OCI-LY7 (cell line): Measurements from ENCODE around the gene NCAPH2.

Experiments
- EZH2phosphoT487 ChIP-seq: fragments of 200-600 bp; sonication (generic); IDR thresholded peaks from 2 replicates; pipeline ENCODE4 v1.6.1; 2018; ENCODE audit warnings: low read depth, borderline replicate concordance, mild to moderate bottlenecking, mixed run types, antibody characterized with exemption, low read length, moderate library complexity, mixed read lengths
- TF ChIP-seq, protein P1 (sequence below): fragments of 200-600 bp; sonication (generic); conservative IDR thresholded peaks from 2 replicates; pipeline ENCODE4 v1.5.1; 2014; ENCODE audit warnings: mild to moderate bottlenecking, antibody characterized with exemption, low read length, moderate library complexity, mixed read lengths

- TF ChIP-seq, protein P1, sequence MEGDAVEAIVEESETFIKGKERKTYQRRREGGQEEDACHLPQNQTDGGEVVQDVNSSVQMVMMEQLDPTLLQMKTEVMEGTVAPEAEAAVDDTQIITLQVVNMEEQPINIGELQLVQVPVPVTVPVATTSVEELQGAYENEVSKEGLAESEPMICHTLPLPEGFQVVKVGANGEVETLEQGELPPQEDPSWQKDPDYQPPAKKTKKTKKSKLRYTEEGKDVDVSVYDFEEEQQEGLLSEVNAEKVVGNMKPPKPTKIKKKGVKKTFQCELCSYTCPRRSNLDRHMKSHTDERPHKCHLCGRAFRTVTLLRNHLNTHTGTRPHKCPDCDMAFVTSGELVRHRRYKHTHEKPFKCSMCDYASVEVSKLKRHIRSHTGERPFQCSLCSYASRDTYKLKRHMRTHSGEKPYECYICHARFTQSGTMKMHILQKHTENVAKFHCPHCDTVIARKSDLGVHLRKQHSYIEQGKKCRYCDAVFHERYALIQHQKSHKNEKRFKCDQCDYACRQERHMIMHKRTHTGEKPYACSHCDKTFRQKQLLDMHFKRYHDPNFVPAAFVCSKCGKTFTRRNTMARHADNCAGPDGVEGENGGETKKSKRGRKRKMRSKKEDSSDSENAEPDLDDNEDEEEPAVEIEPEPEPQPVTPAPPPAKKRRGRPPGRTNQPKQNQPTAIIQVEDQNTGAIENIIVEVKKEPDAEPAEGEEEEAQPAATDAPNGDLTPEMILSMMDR: no peak
- TF ChIP-seq EZH2phosphoT487: no peak
Measured at GRCh38 chr22:50468626-50469025, 39.4 kb upstream of the NCAPH2 start.
